HG02678 (cell line): Measurements from ENCODE around the gene SRRM1.
"Not testable (repeated sequence)": the region's sequence is repeated elsewhere in the genome, so short reads cannot be mapped to it uniquely, and the experiment has no call there.

Experiments
- ATAC-seq: cut with Tn5 transposase; IDR thresholded peaks from one replicate; pipeline ENCODE4 v1.9.1; 2021; ENCODE audit warnings: mild to moderate bottlenecking, moderate library complexity; ENCODE audit not compliant: unreplicated experiment

Gene SRRM1

GRCh38 chr1:24713736-24714135 is 70.6 kb downstream of the SRRM1 start:
- no peak for ATAC-seq

GRCh38 chr1:24714859-24715520 is 71.9 kb downstream of the SRRM1 start:
- ATAC-seq: no peak

- ATAC-seq: no peak
These were observed 72.6 kb downstream of the SRRM1 start for GRCh38 chr1:24715658-24716057.

GRCh38 chr1:24717887-24718650 is 75.0 kb downstream of the SRRM1 start:
- no peak for ATAC-seq

GRCh38 chr1:24720152-24720551 is 77.0 kb downstream of the SRRM1 start:
- ATAC-seq: no peak

GRCh38 chr1:24721533-24721932 is 78.4 kb downstream of the SRRM1 start:
- ATAC-seq: no peak

- not testable (repeated sequence) for ATAC-seq
These were observed 79.3 kb downstream of the SRRM1 start for GRCh38 chr1:24722073-24723035.
